Measurements from ENCODE around the gene PLXNA1.

Gene PLXNA1

DNA sequence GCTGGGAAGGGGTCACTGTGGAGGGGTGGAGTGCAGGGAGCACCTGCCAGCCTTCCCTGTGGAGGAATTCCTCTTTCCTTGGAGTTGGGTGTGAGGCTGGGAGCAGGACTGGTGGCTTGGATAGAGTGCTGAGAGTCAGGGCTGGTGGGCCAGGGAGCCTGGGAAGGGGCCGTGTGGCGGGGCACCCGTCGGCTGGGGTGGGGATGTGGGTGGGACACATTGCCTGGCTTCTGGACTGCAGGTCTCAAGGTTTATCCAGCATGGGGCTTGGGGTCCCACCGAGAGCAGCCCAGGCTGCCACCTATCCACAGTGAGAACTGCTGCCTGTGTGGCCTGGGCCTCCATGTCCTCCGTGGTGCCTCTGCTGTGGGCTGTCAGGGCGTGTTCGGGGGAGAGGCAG, 4.7 kb downstream of the PLXNA1 start:
- H3K27ac ChIP-seq, result no peak overlapping the region
- TF ChIP-seq CTCF (IDR thresholded peaks at IDR 0.05) (no peak), ZFX (IDR thresholded peaks at IDR 0.05; ENCODE audit: borderline replicate concordance) (no peak)

DNA sequence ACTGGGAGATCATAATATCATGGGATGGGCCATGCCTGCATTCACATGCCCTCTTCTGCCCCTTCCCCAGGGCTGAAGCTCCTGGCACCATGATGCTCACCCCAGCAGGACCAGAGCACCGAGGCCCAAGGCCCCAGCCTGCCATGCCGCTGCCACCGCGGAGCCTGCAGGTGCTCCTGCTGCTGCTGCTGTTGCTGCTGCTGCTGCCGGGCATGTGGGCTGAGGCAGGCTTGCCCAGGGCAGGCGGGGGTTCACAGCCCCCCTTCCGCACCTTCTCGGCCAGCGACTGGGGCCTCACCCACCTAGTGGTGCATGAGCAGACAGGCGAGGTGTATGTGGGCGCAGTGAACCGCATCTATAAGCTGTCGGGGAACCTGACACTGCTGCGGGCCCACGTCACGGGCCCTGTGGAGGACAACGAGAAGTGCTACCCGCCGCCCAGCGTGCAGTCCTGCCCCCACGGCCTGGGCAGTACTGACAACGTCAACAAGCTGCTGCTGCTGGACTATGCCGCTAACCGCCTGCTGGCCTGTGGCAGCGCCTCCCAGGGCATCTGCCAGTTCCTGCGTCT, 5.6 kb downstream of the PLXNA1 start:
- H3K27ac ChIP-seq, result no peak overlapping the region
- TF ChIP-seq CTCF (IDR thresholded peaks at IDR 0.05) (no peak), ZFX (IDR thresholded peaks at IDR 0.05; ENCODE audit: borderline replicate concordance) (no peak)

GRCh38 chr3:126989316-126990023, 6.6 kb downstream of the PLXNA1 start:
- no peak overlapping the region for H3K27ac ChIP-seq
- TF ChIP-seq CTCF (IDR thresholded peaks at IDR 0.05) (no peak), ZFX (IDR thresholded peaks at IDR 0.05; ENCODE audit: borderline replicate concordance) (no peak)

DNA sequence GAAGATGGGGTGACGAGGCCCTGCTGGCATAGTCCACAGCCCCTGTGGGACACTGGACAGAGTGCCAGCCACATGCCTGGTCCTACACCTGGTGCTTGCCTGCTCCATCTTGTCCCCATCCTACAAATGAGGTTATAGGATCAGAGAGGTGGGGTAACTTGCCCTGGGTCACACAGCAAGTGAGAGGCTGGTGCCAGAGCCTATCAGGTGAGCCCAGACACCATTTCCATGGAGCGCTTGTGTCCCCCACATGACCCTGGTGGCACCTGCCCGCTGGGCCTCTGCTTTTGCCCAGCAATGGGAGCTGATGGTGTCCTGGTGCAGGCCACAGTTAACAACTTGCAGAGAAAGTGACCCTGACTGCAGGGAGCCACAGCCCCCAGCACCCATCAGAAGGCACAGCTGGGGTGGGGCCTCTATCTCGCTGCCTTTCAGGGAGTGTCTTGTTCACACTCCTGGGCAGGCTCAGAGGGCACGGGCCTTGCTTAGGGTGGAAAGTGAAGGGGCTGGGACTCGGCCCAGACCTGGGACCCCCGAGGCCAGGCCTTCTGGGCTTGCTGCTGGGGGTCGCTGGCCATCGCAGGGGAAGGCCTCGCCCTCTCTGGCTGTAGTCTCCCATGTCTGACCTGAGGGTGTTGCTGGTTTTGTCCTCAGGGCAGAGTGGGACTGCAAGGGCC, 7.2 kb downstream of the PLXNA1 start:
- no peak for TF ChIP-seq CTCF (IDR thresholded peaks at IDR 0.05)
- H3K27ac ChIP-seq, result no peak overlapping the region

DNA sequence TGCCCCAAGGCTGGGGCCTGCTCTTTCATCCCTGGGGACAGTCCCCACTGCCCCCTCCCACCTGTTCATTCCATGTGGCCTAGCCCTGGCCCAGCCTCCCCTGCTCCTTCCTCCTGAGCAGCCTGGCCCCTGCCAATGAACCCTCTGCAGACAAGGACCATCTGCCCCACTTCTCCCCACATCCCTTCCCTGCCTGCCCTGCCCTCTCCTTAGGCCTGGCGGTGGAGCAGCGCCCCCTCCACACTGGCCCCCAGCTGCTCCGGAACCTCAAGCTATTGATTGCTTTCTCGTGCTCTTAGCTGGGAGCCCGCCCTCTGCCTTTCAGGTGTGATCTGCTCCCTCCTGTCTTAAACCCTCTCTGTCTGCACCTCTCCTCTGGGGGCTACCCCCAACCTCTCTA, 8.0 kb downstream of the PLXNA1 start:
- H3K27ac ChIP-seq, result no peak overlapping the region

DNA sequence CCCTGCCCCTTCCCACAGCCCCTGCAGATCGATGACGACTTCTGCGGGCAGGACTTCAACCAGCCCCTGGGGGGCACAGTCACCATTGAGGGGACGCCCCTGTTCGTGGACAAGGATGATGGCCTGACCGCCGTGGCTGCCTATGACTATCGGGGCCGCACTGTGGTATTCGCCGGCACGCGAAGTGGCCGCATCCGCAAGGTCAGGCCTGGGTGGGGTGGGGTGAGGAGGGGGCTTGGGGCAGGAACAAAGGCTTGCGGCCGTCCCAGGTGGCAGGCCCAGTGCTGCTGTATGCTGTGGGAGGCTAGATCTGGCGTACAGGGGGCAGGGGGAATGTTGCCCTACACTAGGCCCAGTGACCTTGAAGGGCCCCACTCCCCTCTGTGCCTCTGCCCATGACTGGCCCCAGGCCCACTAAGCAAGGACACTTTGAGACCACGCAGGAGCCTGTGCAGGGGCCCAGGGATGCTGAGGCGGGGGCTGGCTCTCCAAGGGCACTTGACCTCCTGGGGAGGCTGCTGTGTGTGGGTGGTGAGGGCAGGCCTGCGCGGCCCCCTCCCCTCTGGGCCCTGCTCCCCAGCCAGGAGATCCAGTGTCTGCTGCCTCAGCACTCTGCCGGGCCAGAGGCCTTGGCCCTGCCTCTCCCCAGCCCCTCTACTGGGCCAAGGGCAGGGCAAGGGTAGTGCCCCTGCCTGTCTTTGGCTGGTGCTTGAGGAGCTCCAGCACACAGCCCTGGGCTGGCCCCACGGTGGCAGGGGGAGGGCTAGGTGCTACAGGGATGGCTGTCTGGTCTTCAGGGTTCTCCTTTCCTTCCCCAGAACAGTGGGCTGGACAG, 8.7 kb downstream of the PLXNA1 start:
- TF ChIP-seq CTCF (IDR thresholded peaks at IDR 0.05) (no peak), ZFX (IDR thresholded peaks at IDR 0.05; ENCODE audit: borderline replicate concordance) (no peak)
- no peak overlapping the region for H3K27ac ChIP-seq

More for the DNA sequence above, 8.0 kb downstream of the PLXNA1 start:
- TF ChIP-seq CTCF (IDR thresholded peaks at IDR 0.05), result no peak
- no peak for TF ChIP-seq ZFX (IDR thresholded peaks at IDR 0.05; ENCODE audit: borderline replicate concordance)

Data from 22Rv1 (cell line).